Activated CD4-positive, alpha-beta T cell treated with anti-CD3 and anti-CD28 coated beads, Interleukin-2, amount 50 U/mL, for 48 hours (primary cell): Measurements from ENCODE around the gene DSCAML1.

Experiments used
- DNase-seq, 2 experiments: peaks; one replicate each; pipeline ENCODE4 v3.0.0-alpha.2; 2020

The DSCAML1 gene

GRCh38 chr11:117541211-117541610, 255.8 kb downstream of the DSCAML1 start:
- no peak for DNase-seq

- DNase-seq = no peak
Measured at GRCh38 chr11:117538263-117539135, 258.5 kb downstream of the DSCAML1 start.

- no peak for DNase-seq
Measured at GRCh38 chr11:117535850-117536411, 261.1 kb downstream of the DSCAML1 start.

GRCh38 chr11:117535201-117535849, 261.7 kb downstream of the DSCAML1 start:
- DNase-seq = no peak

- no peak for DNase-seq
Measured at GRCh38 chr11:117532568-117532967, 264.4 kb downstream of the DSCAML1 start.

GRCh38 chr11:117529816-117530215, 267.2 kb downstream of the DSCAML1 start:
- no peak for DNase-seq

- DNase-seq = no peak
Measured at GRCh38 chr11:117528097-117528721, 268.8 kb downstream of the DSCAML1 start.

- DNase-seq = no peak
Measured at GRCh38 chr11:117527271-117527670, 269.7 kb downstream of the DSCAML1 start.

GRCh38 chr11:117525866-117526542, 271.0 kb downstream of the DSCAML1 start:
- DNase-seq = no peak

GRCh38 chr11:117524468-117525183, 272.4 kb downstream of the DSCAML1 start:
- no peak for DNase-seq

GRCh38 chr11:117523680-117524079, 273.3 kb downstream of the DSCAML1 start:
- DNase-seq = no peak

- no peak for DNase-seq
Measured at GRCh38 chr11:117521974-117522373, 275.0 kb downstream of the DSCAML1 start.

GRCh38 chr11:117520966-117521365, 276.1 kb downstream of the DSCAML1 start:
- no peak for DNase-seq

GRCh38 chr11:117520201-117520600, 276.8 kb downstream of the DSCAML1 start:
- no peak for DNase-seq

GRCh38 chr11:117519590-117519989, 277.4 kb downstream of the DSCAML1 start:
- DNase-seq = no peak

GRCh38 chr11:117519170-117519569, 277.8 kb downstream of the DSCAML1 start:
- DNase-seq = no peak

- no peak for DNase-seq
Measured at GRCh38 chr11:117518455-117518854, 278.6 kb downstream of the DSCAML1 start.

- DNase-seq = no peak
Measured at GRCh38 chr11:117517097-117517496, 279.9 kb downstream of the DSCAML1 start.

- no peak for DNase-seq
Measured at GRCh38 chr11:117515892-117516787, 280.9 kb downstream of the DSCAML1 start.

GRCh38 chr11:117514256-117514655, 282.8 kb downstream of the DSCAML1 start:
- DNase-seq = no peak

GRCh38 chr11:117513666-117514065, 283.4 kb downstream of the DSCAML1 start:
- no peak for DNase-seq
